Progenitor cell of endocrine pancreas (in vitro differentiated cells): ENCODE results near the gene LRRFIP1. TPM values are rescaled to one million over a fixed set of nuclear protein-coding genes. Genes with fewer than 3 reads are reported as not detected.

ENCODE experiments used
- DNase-seq: peaks from one replicate; pipeline ENCODE4 v3.0.0; 2021; ENCODE audit warnings: low spot score; ENCODE audit not compliant: unreplicated experiment
- H3K27ac Mint-ChIP-seq: 2 replicates; pipeline ENCODE4 v1.8.0; 2021; ENCODE audit warnings: mild to moderate bottlenecking, moderate library complexity, mixed read lengths
- H3K27me3 Mint-ChIP-seq: 2 replicates; pipeline ENCODE4 v1.8.0; 2021; ENCODE audit warnings: mixed read lengths
- H3K36me3 Mint-ChIP-seq: 2 replicates; pipeline ENCODE4 v1.8.0; 2022; ENCODE audit warnings: mixed read lengths; ENCODE audit not compliant: insufficient read depth
- H3K4me1 Mint-ChIP-seq: 2 replicates; pipeline ENCODE4 v1.8.0; 2021; ENCODE audit warnings: low read depth, mixed read lengths
- H3K4me3 Mint-ChIP-seq: 2 replicates; pipeline ENCODE4 v1.8.0; 2021; ENCODE audit warnings: low read depth, mild to moderate bottlenecking, moderate library complexity, mixed read lengths
- H3K9me3 Mint-ChIP-seq: 2 replicates; pipeline ENCODE4 v1.8.0; 2021; ENCODE audit warnings: low read depth, mixed read lengths
- CTCF ChIP-seq: fragments of 200-600 bp; sonication (generic); IDR thresholded peaks from one replicate; pipeline ENCODE4 v1.5.0; 2021; ENCODE audit warnings: antibody characterized with exemption, mild to moderate bottlenecking; ENCODE audit not compliant: unreplicated experiment
- long read RNA-seq: library from polyadenylated mRNA; unstranded; transcript quantifications from one replicate; pipeline ENCODE4 v2.0.0, GENCODE V29; 2020
- total RNA-seq: library from RNA; stranded (reverse); gene quantifications from 2 replicates; pipeline ENCODE4 v1.2.1, GENCODE V29; 2021

The LRRFIP1 gene
- 68.6 and 71.4 TPM in 2 replicates for total RNA-seq
- long read RNA-seq, partial matches to known transcripts = 10 of 49 reads
- long read RNA-seq, other reads (novel, unspliced or antisense) = 36 of 49 reads

GRCh38 chr2:237627441-237628246 is at the start of gene LRRFIP1:
TSS of gene LRRFIP1 (plus strand) at chr2:237627587. CDS start at chr2:237627645, 58 bp downstream.
- H3K4me3 Mint-ChIP-seq = peak within 1 kb of the TSS; percentile 83
- peak within 1 kb of the TSS; percentile 93 for H3K27ac Mint-ChIP-seq
- peaks cover 20% of the 10 kb centered on the region for H3K27me3 Mint-ChIP-seq
- H3K4me1 Mint-ChIP-seq = peaks cover 30% of the 10 kb centered on the region
- H3K36me3 Mint-ChIP-seq = peaks cover 5% of the 10 kb centered on the region
- TF ChIP-seq CTCF = peak; percentile 24
- no peaks in the 10 kb centered on the region for H3K9me3 Mint-ChIP-seq
- peak; percentile 46 for DNase-seq

- no peak for DNase-seq
- no peak overlapping the region for H3K4me3 Mint-ChIP-seq
- peaks cover 10% of the 10 kb centered on the region for H3K36me3 Mint-ChIP-seq
Measured at GRCh38 chr2:237577956-237578870, 49.2 kb upstream of the LRRFIP1 start.

GRCh38 chr2:237581326-237581725 is 46.1 kb upstream of the LRRFIP1 start:
- peaks cover 1% of the 10 kb centered on the region for H3K4me1 Mint-ChIP-seq
- no peak for TF ChIP-seq CTCF
- no peak overlapping the region for H3K4me3 Mint-ChIP-seq
- H3K36me3 Mint-ChIP-seq = peaks cover 8% of the 10 kb centered on the region
- DNase-seq = no peak
- H3K27me3 Mint-ChIP-seq = no peaks in the 10 kb centered on the region
- H3K27ac Mint-ChIP-seq = no peak overlapping the region
- H3K9me3 Mint-ChIP-seq = no peaks in the 10 kb centered on the region

More at GRCh38 chr2:237577956-237578870, 49.2 kb upstream of the LRRFIP1 start:
- H3K27ac Mint-ChIP-seq = no peak overlapping the region
- no peaks in the 10 kb centered on the region for H3K9me3 Mint-ChIP-seq
- no peaks in the 10 kb centered on the region for H3K27me3 Mint-ChIP-seq
- no peak for TF ChIP-seq CTCF
- H3K4me1 Mint-ChIP-seq = peaks cover 1% of the 10 kb centered on the region

- Mint-ChIP-seq H3K27me3 (no peaks in the 10 kb centered on the region), H3K4me3 (no peak overlapping the region), H3K36me3 (peaks cover 8% of the 10 kb centered on the region), H3K27ac (peak overlapping the region; percentile 56), H3K9me3 (no peaks in the 10 kb centered on the region), H3K4me1 (peaks cover 1% of the 10 kb centered on the region)
- no peak for DNase-seq
- peak; percentile 39 for TF ChIP-seq CTCF
Measured at GRCh38 chr2:237581751-237582746, 45.3 kb upstream of the LRRFIP1 start.
